ENCODE data around the gene GAGE12J.

GRCh38 chrX:49303346-49303745 lies 18.5 kb upstream of the GAGE12J start, which contains the start of gene GAGE10:
- TF ChIP-seq, protein P1, sequence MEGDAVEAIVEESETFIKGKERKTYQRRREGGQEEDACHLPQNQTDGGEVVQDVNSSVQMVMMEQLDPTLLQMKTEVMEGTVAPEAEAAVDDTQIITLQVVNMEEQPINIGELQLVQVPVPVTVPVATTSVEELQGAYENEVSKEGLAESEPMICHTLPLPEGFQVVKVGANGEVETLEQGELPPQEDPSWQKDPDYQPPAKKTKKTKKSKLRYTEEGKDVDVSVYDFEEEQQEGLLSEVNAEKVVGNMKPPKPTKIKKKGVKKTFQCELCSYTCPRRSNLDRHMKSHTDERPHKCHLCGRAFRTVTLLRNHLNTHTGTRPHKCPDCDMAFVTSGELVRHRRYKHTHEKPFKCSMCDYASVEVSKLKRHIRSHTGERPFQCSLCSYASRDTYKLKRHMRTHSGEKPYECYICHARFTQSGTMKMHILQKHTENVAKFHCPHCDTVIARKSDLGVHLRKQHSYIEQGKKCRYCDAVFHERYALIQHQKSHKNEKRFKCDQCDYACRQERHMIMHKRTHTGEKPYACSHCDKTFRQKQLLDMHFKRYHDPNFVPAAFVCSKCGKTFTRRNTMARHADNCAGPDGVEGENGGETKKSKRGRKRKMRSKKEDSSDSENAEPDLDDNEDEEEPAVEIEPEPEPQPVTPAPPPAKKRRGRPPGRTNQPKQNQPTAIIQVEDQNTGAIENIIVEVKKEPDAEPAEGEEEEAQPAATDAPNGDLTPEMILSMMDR (conservative IDR thresholded peaks at IDR 0.05) = no peak
- no peak for TF ChIP-seq EZH2 (IDR thresholded peaks at IDR 0.05; ENCODE audit: low read depth)
